Bronchial epithelial cell (primary cell): ENCODE results near the gene CCDC107. TPM values are rescaled to one million over a fixed set of nuclear protein-coding genes. Genes with fewer than 3 reads are reported as not detected.
A peak's percentile ranks its signal among the peaks of the same experiment; 100 is the strongest.

Experiments
- DNase-seq: peaks from one replicate; pipeline ENCODE4 v3.0.0-alpha.2; 2010; ENCODE audit warnings: low read depth
- FAIRE-seq: peaks from 2 replicates; lab custom pipeline; 2011; peaks lifted over from hg19 to GRCh38; lab: Jason Lieb, UNC
- H3K27me3 ChIP-seq: 2 replicates; pipeline ENCODE4 v1.5.1; 2011; ENCODE audit warnings: low read length; ENCODE audit not compliant: control insufficient read depth, insufficient read depth
- H3K36me3 ChIP-seq: 2 replicates; pipeline ENCODE4 v1.5.1; 2011; ENCODE audit warnings: low read length; ENCODE audit not compliant: control insufficient read depth, insufficient read depth
- H3K4me3 ChIP-seq: 2 replicates; pipeline ENCODE4 v1.5.1; 2011; ENCODE audit warnings: mild to moderate bottlenecking, low read depth, low read length, control low read depth
- CTCF ChIP-seq: IDR thresholded peaks from 2 replicates; pipeline ENCODE4 v1.5.1; 2011; ENCODE audit warnings: mild to moderate bottlenecking, moderate library complexity, low read length, control low read depth, inconsistent platforms; ENCODE audit not compliant: insufficient read depth, severe bottlenecking
- total RNA-seq: library from RNA; depleted of rRNA; stranded (reverse); fragments of >200 nt; gene quantifications from 2 replicates; pipeline ENCODE4 v1.2.1, GENCODE V29; 2014

CCDC107 gene
- total RNA-seq, 1 donor from 2014 or later, result 13.7 TPM

GRCh38 chr9:35658968-35659220 lies 802 bp downstream of the CCDC107 start:
- FAIRE-seq (no peak), DNase-seq (peak; percentile 62)
- H3K4me3 ChIP-seq, result peak overlapping the region; percentile 64
- H3K27me3 ChIP-seq, result no peaks in the 10 kb centered on the region
- peaks cover 1% of the 10 kb centered on the region for H3K36me3 ChIP-seq
- TF ChIP-seq CTCF, result no peak

GRCh38 chr9:35659340-35659739 lies 1.2 kb downstream of the CCDC107 start:
- peak; percentile 22 for DNase-seq
- H3K36me3 ChIP-seq, result peaks cover 1% of the 10 kb centered on the region
- no peak for TF ChIP-seq CTCF
- H3K4me3 ChIP-seq, result no peak overlapping the region
- no peaks in the 10 kb centered on the region for H3K27me3 ChIP-seq
- no peak for FAIRE-seq

GRCh38 chr9:35660966-35661415 lies 2.9 kb downstream of the CCDC107 start:
- peak; percentile 52 for TF ChIP-seq CTCF
- Histone ChIP-seq H3K4me3 (no peak overlapping the region), H3K36me3 (peaks cover 1% of the 10 kb centered on the region)

GRCh38 chr9:35661756-35662350 lies 3.8 kb downstream of the CCDC107 start:
- Histone ChIP-seq H3K27me3 (no peaks in the 10 kb centered on the region), H3K4me3 (no peak overlapping the region), H3K36me3 (peaks cover 1% of the 10 kb centered on the region)
- FAIRE-seq (no peak), DNase-seq (no peak)
- no peak for TF ChIP-seq CTCF

More at GRCh38 chr9:35660966-35661415, 2.9 kb downstream of the CCDC107 start:
- DNase-seq (peak; percentile 26), FAIRE-seq (no peak)
- no peaks in the 10 kb centered on the region for H3K27me3 ChIP-seq

GRCh38 chr9:35662437-35662836 lies 4.3 kb downstream of the CCDC107 start:
- no peak for TF ChIP-seq CTCF
- H3K27me3 ChIP-seq, result no peaks in the 10 kb centered on the region
- FAIRE-seq (no peak), DNase-seq (no peak)
- peaks cover 1% of the 10 kb centered on the region for H3K36me3 ChIP-seq
- no peak overlapping the region for H3K4me3 ChIP-seq
